Fibroblast of lung (primary cell): Measurements from ENCODE around the gene SPATA4.

Experiments
- CTCF ChIP-seq, 2 donors: IDR thresholded peaks in 1 of 2; conservative IDR thresholded peaks in 1 of 2; 1 replicate in 1 of 2; 2 replicates in 1 of 2; pipeline ENCODE4 v1.5.1; 2011 to 2012; ENCODE audit warnings: low read length in 2 of 2, control low read depth in 1 of 2, inconsistent platforms in 1 of 2, low read depth in 1 of 2, mild to moderate bottlenecking in 1 of 2
- EZH2 ChIP-seq: IDR thresholded peaks from 2 replicates; pipeline ENCODE4 v1.5.1; 2012; ENCODE audit warnings: low read length, control low read depth, mild to moderate bottlenecking; ENCODE audit errors: missing control alignments

DNA sequence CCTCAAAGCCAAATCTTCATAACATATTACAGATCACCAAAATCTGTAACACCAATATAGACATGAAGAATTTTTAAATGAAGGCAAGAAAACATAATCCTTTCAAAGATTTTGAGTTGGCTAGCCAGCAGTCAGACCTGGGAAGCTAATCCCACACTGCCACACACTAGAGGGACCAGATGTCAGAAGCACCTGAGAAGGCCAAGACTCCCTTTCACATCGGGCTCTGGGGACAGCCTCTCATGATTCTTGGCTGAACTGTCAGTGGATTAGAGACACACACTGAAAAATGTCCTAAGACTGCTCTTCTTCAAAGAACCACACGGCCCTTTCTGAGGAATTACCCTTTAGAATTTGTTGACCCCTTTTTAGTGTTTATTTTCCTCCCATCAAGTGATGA is 28.2 kb upstream of the SPATA4 start:
- TF ChIP-seq CTCF (conservative IDR thresholded peaks at IDR 0.05 in 1 of 2, IDR thresholded peaks at IDR 0.05 in 1 of 2; ENCODE audit: low read depth in 1 of 2, low read length in 2 of 2): no peak
- TF ChIP-seq EZH2: no peak
